HG02763 (cell line): Measurements from ENCODE around the gene GYPC.
"Not testable (repeated sequence)": the region's sequence is repeated elsewhere in the genome, so short reads cannot be mapped to it uniquely, and the experiment has no call there.

ENCODE experiments used
- ATAC-seq: cut with Tn5 transposase; IDR thresholded peaks from one replicate; pipeline ENCODE4 v1.9.1; 2021; ENCODE audit warnings: mild to moderate bottlenecking, moderate library complexity; ENCODE audit not compliant: unreplicated experiment

Gene GYPC

GRCh38 chr2:126698376-126698775 is 42.4 kb downstream of the GYPC start:
- no peak for ATAC-seq

GRCh38 chr2:126699018-126699417 is 43.1 kb downstream of the GYPC start:
- ATAC-seq = no peak

GRCh38 chr2:126699716-126700581 is 44.0 kb downstream of the GYPC start:
- no peak for ATAC-seq

- ATAC-seq = no peak
These were observed 44.7 kb downstream of the GYPC start for GRCh38 chr2:126700677-126701076.

- no peak for ATAC-seq
These were observed 47.4 kb downstream of the GYPC start for GRCh38 chr2:126703311-126703710.

GRCh38 chr2:126704434-126705160 is 48.6 kb downstream of the GYPC start:
- no peak for ATAC-seq

GRCh38 chr2:126707191-126707590 is 51.2 kb downstream of the GYPC start:
- ATAC-seq = no peak

GRCh38 chr2:126707941-126708340 is 52.0 kb downstream of the GYPC start:
- ATAC-seq = no peak

GRCh38 chr2:126714191-126714965 is 58.4 kb downstream of the GYPC start:
- ATAC-seq = no peak

GRCh38 chr2:126715111-126715510 is 59.2 kb downstream of the GYPC start:
- no peak for ATAC-seq

GRCh38 chr2:126715576-126716406 is 59.8 kb downstream of the GYPC start:
- no peak for ATAC-seq

- ATAC-seq = not testable (repeated sequence)
These were observed 61.3 kb downstream of the GYPC start for GRCh38 chr2:126717277-126717676.

- no peak for ATAC-seq
These were observed 62.0 kb downstream of the GYPC start for GRCh38 chr2:126717928-126718327.

GRCh38 chr2:126719191-126719832 is 63.4 kb downstream of the GYPC start:
- ATAC-seq = no peak

- ATAC-seq = no peak
These were observed 63.9 kb downstream of the GYPC start for GRCh38 chr2:126719833-126720351.

- no peak for ATAC-seq
These were observed 64.7 kb downstream of the GYPC start for GRCh38 chr2:126720638-126721037.

- no peak for ATAC-seq
These were observed 66.1 kb downstream of the GYPC start for GRCh38 chr2:126722081-126722480.

- ATAC-seq = no peak
These were observed 66.6 kb downstream of the GYPC start for GRCh38 chr2:126722546-126722945.

- ATAC-seq = no peak
These were observed 67.4 kb downstream of the GYPC start for GRCh38 chr2:126723281-126723815.
